Esophagus squamous epithelium (tissue), 5 donors: ENCODE results near the gene CDC14A. TPM values are rescaled to one million over a fixed set of nuclear protein-coding genes. Genes with fewer than 3 reads are reported as not detected.

Experiments
- DNase-seq: peaks from one replicate; lab custom pipeline; 2025; lab: John Stamatoyannopoulos, UW
- H3K27ac ChIP-seq, 4 donors: fragments of 200-600 bp; sonication (generic); one replicate each; pipeline ENCODE4 v1.5.1; 2016 to 2019; ENCODE audit warnings: mild to moderate bottlenecking in 1 of 4
- H3K27me3 ChIP-seq, 4 donors: fragments of 200-600 bp; sonication (generic); 1 replicate in 3 of 4; 2 replicates in 1 of 4; pipeline versions ENCODE4 v1.5.1 to v1.6.0; 2017 to 2021; ENCODE audit warnings: antibody characterized with exemption in 1 of 4
- H3K36me3 ChIP-seq, 3 donors: fragments of 200-600 bp; sonication (generic); one replicate each; pipeline ENCODE4 v1.5.1; 2016 to 2019
- H3K4me1 ChIP-seq, 3 donors: fragments of 200-600 bp; sonication (generic); one replicate each; pipeline ENCODE4 v1.5.1; 2017 to 2019
- H3K4me3 ChIP-seq, 4 donors: fragments of 200-600 bp; sonication (generic); 1 replicate in 3 of 4; 2 replicates in 1 of 4; pipeline ENCODE4 v1.5.1; 2016 to 2019; ENCODE audit warnings: mild to moderate bottlenecking in 2 of 4, moderate library complexity in 1 of 4
- H3K9me3 ChIP-seq, 3 donors: fragments of 200-600 bp; sonication (generic); one replicate each; pipeline ENCODE4 v1.5.1; 2016 to 2019
- POLR2A ChIP-seq, 4 donors: fragments of 450-650 bp; IDR thresholded peaks; one replicate each; pipeline ENCODE4 v1.6.1; 2017; ENCODE audit warnings: antibody characterized with exemption in 4 of 4, mild to moderate bottlenecking in 4 of 4, moderate library complexity in 3 of 4
- WGBS, 2 donors: methylation state at CpG; one replicate each; pipeline ENCODE4 v1.1.5; 2018; 5-methylcytosine and 5-hydroxymethylcytosine counted together
- intact Hi-C: fragments of 100-400 bp; cut with DNase I; formaldehyde crosslinking; loops from one replicate; pipeline ENCODE4 v1.15.0; 2022
- total RNA-seq, 4 donors: library from RNA; depleted of rRNA; stranded (reverse); fragments of >200 nt; gene quantifications; one replicate each; pipeline ENCODE4 v1.1.0, GENCODE V29; 2016
- TF ChIP-seq, protein P1 (sequence below), 6 experiments: fragments of 450-650 bp in 4 of 6; fragments of 200-600 bp in 2 of 6; sonication (generic) in 2 of 6; IDR thresholded peaks; one replicate each; pipeline ENCODE4 v1.5.1; 2016 to 2019; ENCODE audit warnings: antibody characterized with exemption in 6 of 6, mild to moderate bottlenecking in 4 of 6, moderate library complexity in 4 of 6
- donor health status: DM: yes; HTN: yes; CAD: no.

Gene CDC14A
- total RNA-seq, 4 donors from 2014 or later = 3.0 to 8.6 (median 4.3) TPM

DNA sequence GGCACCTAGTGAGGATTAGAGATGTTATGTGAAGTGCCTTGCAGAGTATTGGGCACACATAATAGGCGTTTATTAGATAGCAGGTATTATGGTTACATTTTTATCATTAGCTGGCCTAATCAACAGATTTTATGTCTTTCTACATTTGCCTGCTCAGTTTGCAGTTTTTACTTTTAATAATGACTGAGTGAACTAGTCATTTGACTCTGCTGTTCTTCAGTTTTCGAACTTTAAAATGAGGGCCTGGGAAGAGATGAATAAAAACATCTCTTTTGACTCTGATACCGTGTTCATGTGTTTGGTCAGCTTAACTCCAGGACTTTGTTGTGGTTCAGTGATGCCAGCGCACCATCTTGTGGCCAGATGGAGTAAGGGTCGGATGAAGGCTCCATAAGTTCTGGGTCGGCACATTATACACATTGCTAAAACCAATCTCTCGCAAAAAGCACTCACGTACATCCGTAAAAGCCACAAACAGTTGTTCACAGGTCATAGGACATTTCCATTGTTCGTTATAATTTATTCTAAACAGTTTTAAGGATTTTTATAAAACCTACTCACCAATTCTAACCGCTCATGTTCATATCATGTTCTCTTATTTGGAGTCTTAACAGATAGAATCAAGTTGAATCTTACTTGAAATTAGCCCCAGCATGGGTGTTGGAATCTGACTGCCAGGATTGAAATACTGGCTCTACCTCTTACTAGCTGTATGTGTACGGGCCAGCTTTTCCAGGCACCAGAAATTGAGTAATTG lies 107.2 kb downstream of the CDC14A start:
- no peak for TF ChIP-seq POLR2A (IDR thresholded peaks at IDR 0.05)
- TF ChIP-seq, protein P1, sequence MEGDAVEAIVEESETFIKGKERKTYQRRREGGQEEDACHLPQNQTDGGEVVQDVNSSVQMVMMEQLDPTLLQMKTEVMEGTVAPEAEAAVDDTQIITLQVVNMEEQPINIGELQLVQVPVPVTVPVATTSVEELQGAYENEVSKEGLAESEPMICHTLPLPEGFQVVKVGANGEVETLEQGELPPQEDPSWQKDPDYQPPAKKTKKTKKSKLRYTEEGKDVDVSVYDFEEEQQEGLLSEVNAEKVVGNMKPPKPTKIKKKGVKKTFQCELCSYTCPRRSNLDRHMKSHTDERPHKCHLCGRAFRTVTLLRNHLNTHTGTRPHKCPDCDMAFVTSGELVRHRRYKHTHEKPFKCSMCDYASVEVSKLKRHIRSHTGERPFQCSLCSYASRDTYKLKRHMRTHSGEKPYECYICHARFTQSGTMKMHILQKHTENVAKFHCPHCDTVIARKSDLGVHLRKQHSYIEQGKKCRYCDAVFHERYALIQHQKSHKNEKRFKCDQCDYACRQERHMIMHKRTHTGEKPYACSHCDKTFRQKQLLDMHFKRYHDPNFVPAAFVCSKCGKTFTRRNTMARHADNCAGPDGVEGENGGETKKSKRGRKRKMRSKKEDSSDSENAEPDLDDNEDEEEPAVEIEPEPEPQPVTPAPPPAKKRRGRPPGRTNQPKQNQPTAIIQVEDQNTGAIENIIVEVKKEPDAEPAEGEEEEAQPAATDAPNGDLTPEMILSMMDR (IDR thresholded peaks at IDR 0.05) = peak; percentile 42 to 85 (median 82)
- no peaks in the 10 kb centered on the region for H3K27me3 ChIP-seq
- H3K4me3 ChIP-seq = no peak overlapping the region
- DNase-seq = peak; percentile 26
- no peaks in the 10 kb centered on the region for H3K9me3 ChIP-seq
- 18 to 36% methylated on average over 10 to 12 of the region's 12 CpGs for WGBS, 2 donors
- peak overlapping the region in 1 of 4 donors; percentile 39 for H3K27ac ChIP-seq
- peaks cover 0 to 14% (median 3%) of the 10 kb centered on the region in 3 donors for H3K4me1 ChIP-seq
- H3K36me3 ChIP-seq = peaks cover 0 to 9% (median 0%) of the 10 kb centered on the region in 3 donors
- intact Hi-C loops = loop anchor here (10.0 kb wide), 1 partner anchor 175 kb away; no protein-coding TSS in a partner anchor

- Histone ChIP-seq H3K4me1 (peaks cover 0 to 14% (median 3%) of the 10 kb centered on the region in 3 donors), H3K36me3 (peaks cover 0 to 9% (median 0%) of the 10 kb centered on the region in 3 donors), H3K4me3 (no peak overlapping the region), H3K27ac (no peak overlapping the region), H3K27me3 (no peaks in the 10 kb centered on the region), H3K9me3 (no peaks in the 10 kb centered on the region)
- TF ChIP-seq POLR2A (IDR thresholded peaks at IDR 0.05) = no peak
- TF ChIP-seq, protein P1 (IDR thresholded peaks at IDR 0.05) = no peak
- intact Hi-C loops = no loop called here
- no peak for DNase-seq
- 67 to 100% methylated on average over 3 to 4 of the region's 4 CpGs for WGBS, 2 donors
Observed at GRCh38 chr1:100461222-100461621, 108.9 kb downstream of the CDC14A start.

- WGBS, 2 donors = 78 to 88% methylated on average over 9 to 11 of the region's 13 CpGs
- no peak for TF ChIP-seq POLR2A (IDR thresholded peaks at IDR 0.05)
- TF ChIP-seq, protein P1 (IDR thresholded peaks at IDR 0.05) = no peak
- intact Hi-C loops = no loop called here
Observed at GRCh38 chr1:100462326-100463025, 110.2 kb downstream of the CDC14A start.

GRCh38 chr1:100463791-100464424 lies 111.6 kb downstream of the CDC14A start:
- WGBS, 2 donors = 31 to 37% methylated on average over 9 to 10 of the region's 10 CpGs
- no peak for DNase-seq
- intact Hi-C loops = no loop called here
- Histone ChIP-seq H3K36me3 (peaks cover 0 to 10% (median 0%) of the 10 kb centered on the region in 3 donors), H3K4me3 (no peak overlapping the region), H3K9me3 (no peaks in the 10 kb centered on the region), H3K27me3 (no peaks in the 10 kb centered on the region), H3K4me1 (peaks cover 0 to 14% (median 3%) of the 10 kb centered on the region in 3 donors), H3K27ac (no peak overlapping the region)
- TF ChIP-seq, protein P1 (IDR thresholded peaks at IDR 0.05) = peak; percentile 42 to 74 (median 58)
- TF ChIP-seq POLR2A (IDR thresholded peaks at IDR 0.05) = no peak

More at GRCh38 chr1:100462326-100463025, 110.2 kb downstream of the CDC14A start:
- Histone ChIP-seq H3K9me3 (no peaks in the 10 kb centered on the region), H3K4me3 (no peak overlapping the region), H3K27ac (no peak overlapping the region), H3K36me3 (peaks cover 0 to 9% (median 0%) of the 10 kb centered on the region in 3 donors), H3K4me1 (peaks cover 0 to 14% (median 3%) of the 10 kb centered on the region in 3 donors), H3K27me3 (no peaks in the 10 kb centered on the region)
- no peak for DNase-seq
